ENCODE results near the gene ERF. TPM values are rescaled to one million over a fixed set of nuclear protein-coding genes. Genes with fewer than 3 reads are reported as not detected.

ERF gene
- total RNA-seq, 1 donor, result 31.8 TPM

- no peak for TF ChIP-seq CTCF (IDR thresholded peaks at IDR 0.05; ENCODE audit: extremely low read depth, low read depth, low read length)
- peak; percentile 88 for DNase-seq (ENCODE audit: insufficient read length, low spot score, missing footprints)
- Histone ChIP-seq H3K36me3 (ENCODE audit: insufficient read depth, low read length) (peaks cover 71% of the 10 kb centered on the region), H3K4me3 (ENCODE audit: insufficient read depth, low read length) (no peak overlapping the region), H2AFZ (ENCODE audit: low read length) (no peak overlapping the region), H3K4me2 (ENCODE audit: insufficient read depth, low read length) (no peak overlapping the region), H3K27ac (ENCODE audit: low read depth, low read length) (no peak overlapping the region), H3K4me1 (ENCODE audit: insufficient read depth, low read length) (peaks cover 4% of the 10 kb centered on the region), H3K79me2 (ENCODE audit: insufficient read depth, low read length) (peaks cover 71% of the 10 kb centered on the region), H3K9me3 (ENCODE audit: low read depth, low read length) (no peaks in the 10 kb centered on the region), H4K20me1 (ENCODE audit: insufficient read depth, low read length) (peaks cover 42% of the 10 kb centered on the region), H3K27me3 (ENCODE audit: insufficient read depth, low read length) (no peaks in the 10 kb centered on the region)
Measured at GRCh38 chr19:42226886-42227285, 28.0 kb downstream of the ERF start.

GRCh38 chr19:42225718-42226292 lies 29.1 kb downstream of the ERF start:
- H3K27me3 ChIP-seq (ENCODE audit: insufficient read depth, low read length), result no peaks in the 10 kb centered on the region
- H3K4me3 ChIP-seq (ENCODE audit: insufficient read depth, low read length), result no peak overlapping the region
- no peak overlapping the region for H2AFZ ChIP-seq (ENCODE audit: low read length)
- no peaks in the 10 kb centered on the region for H3K9me3 ChIP-seq (ENCODE audit: low read depth, low read length)
- no peak overlapping the region for H3K27ac ChIP-seq (ENCODE audit: low read depth, low read length)
- peak; percentile 49 for DNase-seq (ENCODE audit: insufficient read length, low spot score, missing footprints)
- peaks cover 40% of the 10 kb centered on the region for H4K20me1 ChIP-seq (ENCODE audit: insufficient read depth, low read length)
- no peak for TF ChIP-seq CTCF (IDR thresholded peaks at IDR 0.05; ENCODE audit: extremely low read depth, low read depth, low read length)
- peaks cover 64% of the 10 kb centered on the region for H3K36me3 ChIP-seq (ENCODE audit: insufficient read depth, low read length)
- peaks cover 81% of the 10 kb centered on the region for H3K79me2 ChIP-seq (ENCODE audit: insufficient read depth, low read length)
- H3K4me2 ChIP-seq (ENCODE audit: insufficient read depth, low read length), result no peak overlapping the region
- peaks cover 14% of the 10 kb centered on the region for H3K4me1 ChIP-seq (ENCODE audit: insufficient read depth, low read length)

- Histone ChIP-seq H3K27me3 (ENCODE audit: insufficient read depth, low read length) (no peaks in the 10 kb centered on the region), H3K4me3 (ENCODE audit: insufficient read depth, low read length) (no peak overlapping the region), H3K4me1 (ENCODE audit: insufficient read depth, low read length) (peaks cover 17% of the 10 kb centered on the region), H3K9me3 (ENCODE audit: low read depth, low read length) (no peaks in the 10 kb centered on the region), H3K4me2 (ENCODE audit: insufficient read depth, low read length) (no peak overlapping the region), H3K27ac (ENCODE audit: low read depth, low read length) (no peak overlapping the region), H3K79me2 (ENCODE audit: insufficient read depth, low read length) (peaks cover 84% of the 10 kb centered on the region), H3K36me3 (ENCODE audit: insufficient read depth, low read length) (peaks cover 60% of the 10 kb centered on the region), H2AFZ (ENCODE audit: low read length) (no peak overlapping the region), H4K20me1 (ENCODE audit: insufficient read depth, low read length) (peaks cover 37% of the 10 kb centered on the region)
- DNase-seq (ENCODE audit: insufficient read length, low spot score, missing footprints), result peak; percentile 57
- TF ChIP-seq CTCF (IDR thresholded peaks at IDR 0.05; ENCODE audit: extremely low read depth, low read depth, low read length), result no peak
Measured at GRCh38 chr19:42224940-42225717, 29.8 kb downstream of the ERF start.

- TF ChIP-seq CTCF (IDR thresholded peaks at IDR 0.05; ENCODE audit: extremely low read depth, low read depth, low read length), result no peak
- Histone ChIP-seq H3K36me3 (ENCODE audit: insufficient read depth, low read length) (peaks cover 20% of the 10 kb centered on the region), H3K9me3 (ENCODE audit: low read depth, low read length) (no peaks in the 10 kb centered on the region), H3K4me1 (ENCODE audit: insufficient read depth, low read length) (peaks cover 31% of the 10 kb centered on the region), H3K4me3 (ENCODE audit: insufficient read depth, low read length) (peak overlapping the region; percentile 99), H2AFZ (ENCODE audit: low read length) (peak overlapping the region; percentile 93), H3K27me3 (ENCODE audit: insufficient read depth, low read length) (no peaks in the 10 kb centered on the region), H3K27ac (ENCODE audit: low read depth, low read length) (peak overlapping the region; percentile 77), H4K20me1 (ENCODE audit: insufficient read depth, low read length) (peaks cover 26% of the 10 kb centered on the region), H3K79me2 (ENCODE audit: insufficient read depth, low read length) (peaks cover 74% of the 10 kb centered on the region), H3K4me2 (ENCODE audit: insufficient read depth, low read length) (peak overlapping the region; percentile 84)
- no peak for DNase-seq (ENCODE audit: insufficient read length, low spot score, missing footprints)
Measured at GRCh38 chr19:42220751-42221097, 34.2 kb downstream of the ERF start.
